Hepatocyte (in vitro differentiated cells): ENCODE data around the gene MANBA.

Experiments used
- EZH2 ChIP-seq: fragments of 200-600 bp; sonication (generic); IDR thresholded peaks from 2 replicates; pipeline ENCODE4 v1.6.1; 2016; ENCODE audit warnings: antibody characterized with exemption, mild to moderate bottlenecking, borderline replicate concordance
- EZH2phosphoT487 ChIP-seq: fragments of 200-600 bp; sonication (generic); IDR thresholded peaks from one replicate; pipeline ENCODE4 v1.6.1; 2018; ENCODE audit warnings: antibody characterized with exemption, mild to moderate bottlenecking, low read depth, moderate library complexity; ENCODE audit not compliant: unreplicated experiment, severe bottlenecking
- TF ChIP-seq, protein P1 (sequence below): fragments of 200-600 bp; sonication (generic); IDR thresholded peaks from 2 replicates; pipeline ENCODE4 v1.5.1; 2016; ENCODE audit warnings: antibody characterized with exemption, mild to moderate bottlenecking; ENCODE audit not compliant: poor library complexity

DNA sequence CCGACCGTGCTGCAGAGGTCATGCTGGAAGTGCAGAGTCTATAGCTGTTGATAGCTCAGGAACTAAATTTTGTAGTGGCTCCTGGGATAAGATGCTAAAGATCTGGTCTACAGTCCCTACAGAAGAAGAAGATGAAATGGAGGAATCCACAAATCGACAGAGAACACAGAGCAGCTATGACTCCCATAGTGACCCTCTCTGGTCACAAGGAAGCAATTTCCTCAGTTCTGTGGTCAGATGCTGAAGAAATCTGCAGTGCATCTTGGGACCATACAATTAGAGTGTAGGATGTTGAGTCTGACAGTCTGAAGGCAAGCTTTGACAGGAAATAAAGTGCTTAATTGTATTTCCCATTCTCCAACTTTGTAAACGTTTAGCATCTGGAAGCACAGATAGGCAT is 8.8 kb downstream of the MANBA start:
- TF ChIP-seq, protein P1, sequence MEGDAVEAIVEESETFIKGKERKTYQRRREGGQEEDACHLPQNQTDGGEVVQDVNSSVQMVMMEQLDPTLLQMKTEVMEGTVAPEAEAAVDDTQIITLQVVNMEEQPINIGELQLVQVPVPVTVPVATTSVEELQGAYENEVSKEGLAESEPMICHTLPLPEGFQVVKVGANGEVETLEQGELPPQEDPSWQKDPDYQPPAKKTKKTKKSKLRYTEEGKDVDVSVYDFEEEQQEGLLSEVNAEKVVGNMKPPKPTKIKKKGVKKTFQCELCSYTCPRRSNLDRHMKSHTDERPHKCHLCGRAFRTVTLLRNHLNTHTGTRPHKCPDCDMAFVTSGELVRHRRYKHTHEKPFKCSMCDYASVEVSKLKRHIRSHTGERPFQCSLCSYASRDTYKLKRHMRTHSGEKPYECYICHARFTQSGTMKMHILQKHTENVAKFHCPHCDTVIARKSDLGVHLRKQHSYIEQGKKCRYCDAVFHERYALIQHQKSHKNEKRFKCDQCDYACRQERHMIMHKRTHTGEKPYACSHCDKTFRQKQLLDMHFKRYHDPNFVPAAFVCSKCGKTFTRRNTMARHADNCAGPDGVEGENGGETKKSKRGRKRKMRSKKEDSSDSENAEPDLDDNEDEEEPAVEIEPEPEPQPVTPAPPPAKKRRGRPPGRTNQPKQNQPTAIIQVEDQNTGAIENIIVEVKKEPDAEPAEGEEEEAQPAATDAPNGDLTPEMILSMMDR, result no peak
- TF ChIP-seq EZH2 (no peak), EZH2phosphoT487 (no peak)
